ENCODE results near the gene DST.
"Not testable (repeated sequence)": the region's sequence is repeated elsewhere in the genome, so short reads cannot be mapped to it uniquely, and the experiment has no call there.

The DST gene

DNA sequence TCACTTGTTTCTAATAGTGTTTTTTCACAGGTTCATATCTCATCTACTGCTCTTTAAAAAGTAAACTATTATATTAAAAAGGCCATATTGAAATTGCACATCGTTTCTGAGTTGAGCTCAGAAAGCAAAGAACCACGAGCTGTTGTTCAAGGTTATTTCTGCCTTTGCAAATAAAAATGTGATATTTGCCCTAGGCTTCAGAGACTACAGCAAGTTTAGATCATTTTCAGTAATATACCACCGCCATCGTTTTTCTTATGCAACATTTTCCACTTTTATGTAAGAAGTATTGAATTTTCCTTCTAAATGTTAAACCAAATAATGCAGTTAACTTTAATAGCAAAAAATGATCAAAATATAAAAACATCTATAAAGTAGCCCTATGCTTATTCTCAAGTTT lies 71.1 kb downstream of the DST start:
- DNase-seq (ENCODE audit: low read depth, low spot score), result no peak

DNA sequence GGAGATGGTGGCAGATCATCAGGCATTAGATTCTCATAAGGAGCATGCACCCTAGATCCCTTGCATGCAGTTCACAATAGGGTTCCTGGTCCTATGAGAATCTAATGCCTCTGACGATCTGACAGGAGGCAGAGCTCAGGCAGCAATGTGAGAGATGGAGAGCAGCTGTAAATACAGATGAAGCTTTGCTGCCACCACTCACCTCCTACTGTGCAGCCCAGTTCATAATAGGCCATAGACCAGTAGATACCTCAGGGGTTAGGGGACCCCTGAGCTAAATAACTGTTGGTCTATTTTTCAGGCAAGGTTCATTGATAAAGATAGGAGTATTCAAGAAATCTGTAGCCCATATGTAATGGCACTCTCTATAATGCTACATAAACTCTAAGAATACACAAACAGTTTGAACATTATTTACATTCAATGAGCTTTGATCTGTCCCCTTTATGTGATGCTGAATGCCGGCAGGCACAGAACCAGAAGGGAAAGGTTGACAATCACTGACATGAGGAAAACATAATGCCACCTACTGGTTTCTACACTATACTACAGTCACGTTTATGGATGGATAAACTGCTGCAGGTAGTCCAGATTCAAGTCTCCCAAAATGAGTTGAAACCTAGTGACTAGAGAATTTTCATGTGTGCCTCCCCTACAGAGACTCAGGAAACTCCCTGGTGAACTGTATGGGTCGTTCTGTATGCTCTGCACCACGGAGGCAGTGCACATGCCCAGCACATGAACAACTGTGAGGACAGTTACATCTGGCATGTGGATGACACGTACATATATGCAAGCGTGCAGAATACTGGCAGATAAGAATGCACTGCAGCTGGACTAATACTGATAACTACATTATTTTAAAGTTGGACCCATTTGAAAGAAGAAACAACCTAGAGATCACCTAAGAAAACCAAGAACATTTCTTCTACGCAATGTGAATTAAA lies 72.0 kb downstream of the DST start:
- no peak for DNase-seq (ENCODE audit: low read depth, low spot score)

DNA sequence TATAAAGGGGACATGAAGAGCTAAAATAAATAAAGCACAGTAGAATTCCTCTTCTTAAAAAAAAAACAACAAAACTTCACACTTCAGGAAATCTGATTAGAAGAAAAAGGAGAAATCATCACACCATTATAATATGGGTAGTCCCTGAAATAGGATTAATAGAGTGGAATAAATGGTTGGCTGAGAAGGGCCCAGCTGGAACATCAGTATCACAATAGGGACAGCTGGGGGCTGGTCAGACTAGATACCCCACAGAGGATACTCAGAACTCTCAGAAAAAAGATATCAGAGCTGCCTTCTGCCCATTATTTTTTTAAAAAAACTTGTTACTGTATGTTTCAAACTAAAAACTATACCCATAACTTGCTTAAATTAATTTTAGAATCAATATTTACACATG lies 75.2 kb downstream of the DST start:
- DNase-seq (ENCODE audit: low read depth, low spot score), result no peak

DNA sequence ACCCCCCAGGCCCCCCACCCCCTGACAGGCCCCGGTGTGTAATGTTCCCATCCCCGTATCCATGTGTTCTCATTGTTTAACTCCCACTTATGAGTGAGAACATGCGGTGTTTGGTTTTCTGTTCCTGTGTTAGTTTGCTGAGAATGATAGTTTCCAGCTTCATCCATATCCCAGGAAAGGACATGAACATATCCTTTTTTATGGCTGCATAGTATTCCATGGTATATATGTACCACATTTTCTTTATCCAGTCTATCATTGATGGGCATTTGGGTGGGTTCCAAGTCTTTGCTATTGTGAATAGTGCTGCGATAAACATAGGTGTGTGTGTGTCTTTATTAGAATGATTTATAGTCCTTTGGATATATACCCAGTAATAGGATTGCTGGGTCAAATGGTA lies 80.0 kb downstream of the DST start:
- DNase-seq (ENCODE audit: low read depth, low spot score), result not testable (repeated sequence)

DNA sequence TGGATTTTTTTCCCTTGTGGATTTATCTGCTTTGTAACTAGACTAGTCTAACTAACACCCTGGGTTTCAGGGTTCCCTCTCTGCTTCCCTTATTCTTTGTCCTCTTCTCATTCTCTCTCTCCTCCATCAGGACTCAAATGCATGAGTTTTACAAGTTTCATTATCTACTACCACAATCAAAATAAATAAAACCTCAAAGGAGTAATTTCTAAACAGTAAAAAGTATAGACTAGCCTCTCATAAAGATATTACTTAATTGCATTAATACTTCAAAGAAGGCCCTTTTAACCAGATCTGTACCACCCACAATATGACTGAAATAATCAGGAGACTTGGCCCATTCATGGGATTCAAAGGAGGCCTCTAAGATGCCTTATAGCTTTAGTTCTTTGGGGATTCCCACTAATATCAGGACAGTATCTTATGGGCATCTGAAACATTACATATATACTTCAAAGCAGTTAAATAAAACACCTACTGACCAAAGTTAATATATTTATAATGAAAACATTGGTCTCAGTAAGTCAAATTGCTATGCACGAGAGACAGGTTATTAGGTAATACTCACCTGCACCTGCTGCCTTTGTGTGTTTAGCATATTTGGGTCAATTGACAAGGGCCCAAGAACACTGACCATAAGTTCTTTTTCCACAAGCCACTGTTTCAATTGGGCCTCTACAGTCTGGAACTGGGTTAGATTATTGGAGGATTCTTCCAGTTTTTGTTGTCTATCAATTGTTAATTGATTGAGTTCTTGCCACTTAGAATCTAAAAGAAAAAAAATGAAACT lies 85.7 kb downstream of the DST start:
- DNase-seq (ENCODE audit: low read depth, low spot score), result no peak

DNA sequence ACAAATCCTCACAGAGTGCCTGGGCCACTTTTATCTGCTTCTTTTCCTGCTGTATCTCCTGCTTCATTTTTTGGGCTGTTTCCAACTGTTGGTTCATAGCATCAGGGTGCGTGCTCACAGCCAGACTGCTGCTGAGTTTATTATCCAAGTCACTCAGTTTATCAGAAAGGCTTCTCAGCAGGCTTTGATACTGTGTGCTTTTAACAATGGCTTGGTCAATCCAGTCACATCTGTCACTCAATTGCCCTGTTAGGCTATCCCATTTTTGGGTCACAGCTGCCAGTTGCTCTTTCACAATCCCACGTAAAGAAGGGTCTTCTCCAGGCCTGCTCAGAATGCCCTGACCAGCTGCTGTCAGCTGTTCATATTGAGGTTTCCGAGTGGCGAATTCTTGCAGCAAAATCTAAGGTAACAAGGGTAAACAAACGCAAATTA lies 87.2 kb downstream of the DST start:
- DNase-seq (ENCODE audit: low read depth, low spot score), result no peak

DNA sequence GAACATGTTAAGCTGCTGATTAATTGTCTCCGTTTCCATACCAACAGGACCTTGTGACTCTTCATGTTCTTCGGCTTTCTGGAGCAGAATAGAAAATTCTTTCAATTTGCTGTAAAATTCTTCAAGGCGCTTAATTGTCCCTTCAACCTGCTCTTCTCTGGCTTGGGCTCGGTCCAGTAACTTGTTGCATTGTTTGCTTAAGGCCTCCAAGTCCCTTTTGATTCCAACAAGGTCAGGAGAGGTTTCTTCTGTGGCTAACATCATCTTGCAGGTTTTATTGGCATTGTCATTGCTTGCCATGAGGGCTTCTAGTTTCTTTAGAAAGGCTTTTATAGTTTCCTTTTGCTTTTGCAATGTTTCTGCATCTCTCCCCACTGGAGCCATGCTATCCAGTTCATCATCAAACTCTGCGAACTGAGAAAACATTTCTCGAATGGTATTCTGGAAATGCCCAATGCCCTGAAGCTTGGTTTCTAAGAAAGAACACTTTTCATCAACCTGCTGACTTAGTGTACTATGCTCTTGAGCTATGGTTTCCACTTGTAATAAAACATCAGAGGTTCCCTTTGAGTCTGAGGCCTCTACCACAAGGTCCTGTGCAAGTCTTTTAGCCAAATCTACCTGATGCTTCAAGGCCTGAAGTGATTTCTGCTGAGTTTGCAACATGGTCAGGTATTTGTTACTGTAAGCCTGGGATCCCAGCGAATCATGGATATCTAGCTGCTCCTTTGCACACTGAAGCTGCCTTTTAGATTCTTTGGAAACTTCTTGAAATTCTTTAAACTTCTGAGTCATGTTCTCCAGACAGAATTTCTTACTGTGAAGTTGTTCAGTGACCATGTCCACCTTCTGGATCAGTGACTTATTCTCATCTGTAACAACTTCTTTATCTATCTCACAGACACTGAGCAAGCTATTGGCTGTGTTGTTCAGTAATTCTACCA lies 90.2 kb downstream of the DST start:
- DNase-seq (ENCODE audit: low read depth, low spot score), result no peak

DNA sequence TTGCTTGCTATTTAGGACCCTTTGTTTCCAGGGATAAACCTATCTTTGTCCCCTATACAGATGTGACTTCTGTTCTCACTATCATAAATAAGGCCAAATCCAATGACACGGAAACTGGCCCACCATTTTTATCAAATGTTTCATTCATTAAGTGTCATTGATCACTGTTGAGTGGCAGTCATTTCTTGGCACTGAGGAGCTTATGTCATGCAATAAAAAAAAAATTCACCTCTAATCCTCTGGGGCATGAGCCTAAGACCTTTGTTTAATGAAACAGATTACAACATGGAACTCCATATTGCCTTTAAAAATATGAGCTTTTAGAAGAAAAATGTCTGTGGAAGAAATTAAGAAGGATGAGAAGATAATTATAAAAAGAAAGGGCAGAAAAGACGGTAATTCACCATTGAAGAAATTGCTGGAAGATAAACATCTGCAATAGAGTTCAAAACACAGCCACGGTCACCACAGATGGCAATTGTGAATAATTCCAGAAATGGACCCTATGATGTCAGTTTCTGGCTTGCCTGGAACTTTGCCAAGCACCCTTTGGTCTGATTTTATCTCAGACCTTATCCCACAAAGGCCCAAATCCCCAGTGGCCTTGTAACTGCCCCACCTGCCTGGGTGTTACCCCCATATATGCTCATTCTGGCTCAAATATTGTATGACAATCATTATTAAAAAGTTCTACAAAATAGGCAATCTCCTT lies 91.1 kb downstream of the DST start:
- DNase-seq (ENCODE audit: low read depth, low spot score), result no peak

DNA sequence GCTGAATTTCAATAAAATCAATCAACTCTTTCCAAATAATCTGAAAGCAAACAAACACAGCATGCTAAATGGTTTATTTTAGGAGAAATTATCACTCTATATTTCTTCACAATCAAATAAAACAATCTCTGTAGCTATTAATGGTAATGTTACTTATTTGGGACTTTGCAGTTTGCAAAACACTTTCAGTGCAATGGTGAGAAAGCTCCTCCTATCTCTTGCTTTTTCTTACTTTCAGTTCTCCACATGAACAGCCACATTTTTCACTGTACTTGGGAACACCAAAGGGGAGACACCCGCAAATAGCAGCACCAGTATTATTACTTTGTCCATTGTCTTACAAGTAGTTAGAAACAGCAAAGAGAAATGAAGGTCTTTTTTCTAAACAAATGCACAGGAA lies 92.4 kb downstream of the DST start:
- DNase-seq (ENCODE audit: low read depth, low spot score), result no peak

DNA sequence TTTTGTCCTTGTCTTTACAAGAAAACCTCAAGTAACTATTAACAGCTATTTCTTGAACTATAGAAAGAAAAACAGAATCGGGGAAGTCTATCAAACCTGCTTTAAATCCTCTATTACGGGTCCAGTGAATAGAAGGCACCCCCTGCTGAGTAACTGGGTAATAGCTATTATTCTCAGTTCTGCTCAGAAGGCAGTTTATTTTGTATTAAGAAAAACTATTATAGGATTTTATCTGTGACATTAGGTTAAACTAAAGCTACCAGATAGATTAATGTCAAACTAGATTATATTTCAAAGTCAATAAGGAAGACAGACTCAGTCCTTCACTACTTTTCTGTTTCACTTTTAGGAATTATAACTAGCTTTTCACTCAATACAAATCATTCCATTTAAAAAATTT lies 93.7 kb downstream of the DST start:
- no peak for DNase-seq (ENCODE audit: low read depth, low spot score)

DNA sequence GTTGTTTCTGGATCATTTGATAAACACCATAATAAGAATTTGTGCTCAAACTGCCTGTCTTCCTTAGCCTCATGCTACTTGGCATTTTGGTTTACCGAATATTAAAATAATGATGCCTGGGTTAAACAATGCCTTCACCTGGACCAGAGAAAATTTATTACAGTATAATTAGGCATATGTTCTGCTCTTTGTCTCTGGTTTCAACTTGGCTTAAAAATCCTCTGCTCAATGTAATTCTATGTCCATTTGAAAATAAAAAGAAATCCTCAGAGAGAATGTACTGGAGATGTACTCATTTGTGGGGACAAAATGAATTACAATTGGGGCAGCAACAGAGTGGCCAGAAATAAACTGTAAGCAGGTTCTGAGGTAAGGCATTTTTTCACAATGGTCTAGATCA lies 95.0 kb downstream of the DST start:
- no peak for DNase-seq (ENCODE audit: low read depth, low spot score)

DNA sequence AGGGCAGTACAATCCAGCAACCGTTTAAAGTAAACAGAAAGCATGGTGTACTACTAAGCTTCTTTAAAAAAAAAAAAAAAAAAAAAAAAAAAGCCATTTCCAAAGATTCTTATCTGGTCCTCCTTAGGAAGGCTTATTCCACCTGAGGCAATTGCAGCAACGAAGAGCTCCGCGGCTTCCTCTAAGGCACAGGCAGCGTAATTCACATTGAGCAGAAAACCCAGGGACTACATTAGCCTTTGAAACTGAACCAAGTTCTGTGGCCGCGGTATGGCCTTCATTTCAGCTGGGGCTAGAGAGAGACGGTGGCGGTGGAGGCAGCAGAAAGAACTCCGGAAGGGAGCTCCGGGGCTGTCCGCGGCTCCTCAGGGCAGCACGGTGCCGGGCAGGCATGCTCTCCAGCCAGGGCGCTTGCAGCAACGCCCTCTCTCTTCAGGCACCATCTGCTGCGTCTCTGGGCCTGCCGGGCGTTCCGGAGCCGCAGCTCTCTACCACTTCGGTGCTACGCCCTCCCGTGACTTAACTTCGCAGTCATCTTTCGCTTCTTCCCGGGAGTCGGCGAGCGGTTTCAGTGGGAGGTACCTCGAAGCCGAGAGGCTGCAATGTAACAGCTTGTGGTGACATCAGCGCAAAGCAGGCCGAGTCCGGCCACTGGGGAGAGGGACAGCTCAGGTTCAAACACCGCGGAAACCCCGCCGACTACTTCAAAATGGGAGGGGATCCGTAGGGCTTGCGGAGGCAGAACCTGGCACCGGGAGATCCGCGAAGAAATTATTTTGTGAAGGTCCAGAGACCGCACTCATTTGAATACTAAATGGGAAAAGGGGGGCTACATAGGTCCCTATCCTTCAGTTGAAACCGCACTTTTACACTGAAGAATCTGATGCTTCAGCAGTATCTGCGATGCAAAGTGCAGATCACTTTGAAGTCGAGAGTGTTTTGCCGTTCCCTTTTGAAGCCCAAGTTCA lies 100.0 kb downstream of the DST start:
- peak; percentile 87 for DNase-seq (ENCODE audit: low read depth, low spot score)

DNA sequence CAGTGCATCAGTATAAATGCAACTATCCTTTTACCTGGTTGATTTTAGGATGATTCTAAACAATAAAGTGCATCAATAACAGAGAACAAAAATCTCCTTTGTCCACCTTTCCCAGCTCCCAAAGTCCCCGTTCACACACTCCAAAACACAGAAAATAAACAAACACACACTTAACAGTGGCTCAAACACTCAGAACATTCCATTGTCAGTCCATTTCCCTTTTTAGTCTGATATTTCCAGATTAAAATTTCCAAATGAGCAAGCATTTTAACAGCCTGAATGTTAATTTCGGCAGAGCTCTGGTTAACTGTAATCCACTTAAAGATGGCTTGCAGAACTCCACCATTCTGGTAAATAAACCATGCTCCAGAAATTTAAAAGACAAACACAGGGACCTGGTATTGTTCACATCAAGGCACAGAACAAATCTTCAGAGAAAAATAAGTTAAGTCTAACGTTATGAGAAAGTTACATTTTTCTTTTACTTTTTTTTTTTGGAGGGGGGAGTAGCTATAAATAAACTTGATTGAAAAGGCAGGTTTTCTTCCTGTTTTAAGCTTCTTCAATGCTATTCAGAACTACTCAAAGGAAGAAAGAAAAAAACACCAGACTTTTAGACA lies 100.8 kb downstream of the DST start:
- no peak for DNase-seq (ENCODE audit: low read depth, low spot score)

DNA sequence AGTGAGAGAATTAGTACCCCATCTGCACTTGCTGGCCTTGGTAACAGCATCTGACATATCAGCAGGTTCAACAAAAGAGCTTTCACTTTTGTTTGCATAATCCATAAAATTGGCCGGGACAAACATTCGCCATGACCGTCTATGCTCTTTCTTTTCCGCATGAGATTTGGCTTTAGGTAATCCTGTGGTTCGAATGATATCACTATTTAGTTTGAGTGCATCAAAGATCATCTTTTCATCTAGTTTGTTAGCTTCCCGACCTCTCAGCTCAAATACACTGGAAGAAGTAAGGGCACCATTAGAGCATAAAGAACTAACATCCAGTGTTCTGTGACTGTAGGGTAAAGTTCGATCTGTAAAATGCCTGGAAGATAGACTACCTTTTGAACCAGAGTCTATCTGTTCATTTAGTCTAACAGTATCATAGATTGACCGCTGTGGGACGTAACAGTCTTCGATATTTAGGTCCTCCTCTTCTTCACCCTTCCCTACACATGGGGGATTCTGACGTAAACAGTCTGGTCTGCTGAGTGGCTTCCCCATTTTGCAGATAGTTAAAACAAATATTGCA lies 101.6 kb downstream of the DST start:
- DNase-seq (ENCODE audit: low read depth, low spot score), result no peak

DNA sequence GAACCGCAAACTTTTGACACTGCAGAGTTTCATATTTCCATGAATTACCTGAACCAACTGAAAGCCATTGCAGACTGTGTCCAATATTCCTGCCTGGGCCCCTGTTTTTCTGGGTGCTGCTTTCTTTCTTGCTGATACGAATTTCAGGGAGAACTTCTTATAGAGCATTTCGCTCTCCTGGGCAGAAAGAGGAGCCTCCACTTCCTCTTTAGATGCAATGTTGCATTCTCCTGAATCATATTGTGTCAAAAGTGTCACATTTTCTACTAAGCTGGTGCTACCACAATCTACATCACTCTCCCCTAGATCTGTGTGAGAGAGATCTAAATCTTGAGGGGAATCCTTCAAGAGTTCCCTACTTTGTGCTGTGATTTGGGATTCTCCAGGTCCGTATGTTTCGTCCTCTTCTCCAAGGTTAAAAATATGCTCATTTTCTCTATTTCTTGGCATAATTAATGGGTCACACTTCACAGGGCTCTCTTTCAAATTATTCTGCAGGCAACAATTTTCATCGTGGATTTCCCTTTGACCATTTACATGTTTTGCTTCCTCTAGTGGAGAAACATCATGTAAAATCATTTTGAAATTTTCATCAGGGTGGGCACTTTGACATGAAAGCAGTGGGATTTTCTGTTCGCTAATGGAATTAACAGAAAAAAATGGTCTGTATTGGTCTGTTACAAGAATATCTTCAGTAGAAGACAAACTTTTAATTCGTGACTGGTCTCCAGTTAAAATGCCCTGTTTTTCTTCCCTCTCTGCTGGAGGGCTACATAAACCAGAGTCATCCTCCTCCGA lies 102.3 kb downstream of the DST start:
- DNase-seq (ENCODE audit: low read depth, low spot score), result no peak

DNA sequence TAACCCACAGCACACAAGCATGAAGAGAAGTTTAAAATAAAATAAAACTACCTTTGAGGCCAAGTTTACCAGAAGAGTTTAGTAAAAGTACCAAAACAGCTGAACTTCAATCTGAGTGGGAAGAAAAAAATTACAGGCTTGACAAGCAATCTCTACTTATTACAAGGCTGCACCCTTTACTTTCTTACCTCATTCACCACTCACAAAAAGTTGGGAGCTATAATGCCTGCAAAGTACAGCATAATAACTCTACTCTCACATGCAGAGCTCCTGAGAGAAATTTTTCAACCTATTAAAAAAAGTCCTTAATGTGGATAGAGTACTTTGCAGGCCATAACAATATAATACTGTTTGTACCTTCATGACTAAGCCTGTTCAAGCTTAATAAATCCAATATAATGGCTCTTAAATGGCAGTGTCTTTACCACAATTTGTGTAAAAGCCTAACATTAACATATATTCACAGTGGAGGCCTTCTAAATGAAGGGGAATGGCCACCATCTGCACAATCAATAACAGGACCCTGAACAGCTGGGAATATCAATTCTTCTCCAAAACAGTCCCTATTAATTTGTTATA lies 103.1 kb downstream of the DST start:
- DNase-seq (ENCODE audit: low read depth, low spot score), result no peak

DNA sequence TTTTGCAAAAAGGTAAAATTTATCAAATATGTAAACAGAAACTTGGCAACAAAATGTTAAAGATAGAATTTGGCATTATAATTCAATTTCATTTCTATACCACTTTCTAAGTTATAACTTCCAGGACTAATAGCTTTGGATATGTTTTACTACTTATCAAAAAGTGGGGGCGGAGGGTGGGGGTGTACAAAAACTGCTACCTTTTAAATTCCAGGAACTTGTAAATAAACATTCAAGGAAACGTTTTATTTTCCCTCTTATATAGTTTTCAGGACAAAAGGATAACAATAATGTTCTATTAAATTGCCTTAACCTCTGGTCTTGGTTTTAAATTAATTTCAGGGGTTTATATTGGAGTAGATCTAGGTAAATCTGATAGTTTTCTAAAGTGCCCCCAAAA lies 103.8 kb downstream of the DST start:
- no peak for DNase-seq (ENCODE audit: low read depth, low spot score)

DNA sequence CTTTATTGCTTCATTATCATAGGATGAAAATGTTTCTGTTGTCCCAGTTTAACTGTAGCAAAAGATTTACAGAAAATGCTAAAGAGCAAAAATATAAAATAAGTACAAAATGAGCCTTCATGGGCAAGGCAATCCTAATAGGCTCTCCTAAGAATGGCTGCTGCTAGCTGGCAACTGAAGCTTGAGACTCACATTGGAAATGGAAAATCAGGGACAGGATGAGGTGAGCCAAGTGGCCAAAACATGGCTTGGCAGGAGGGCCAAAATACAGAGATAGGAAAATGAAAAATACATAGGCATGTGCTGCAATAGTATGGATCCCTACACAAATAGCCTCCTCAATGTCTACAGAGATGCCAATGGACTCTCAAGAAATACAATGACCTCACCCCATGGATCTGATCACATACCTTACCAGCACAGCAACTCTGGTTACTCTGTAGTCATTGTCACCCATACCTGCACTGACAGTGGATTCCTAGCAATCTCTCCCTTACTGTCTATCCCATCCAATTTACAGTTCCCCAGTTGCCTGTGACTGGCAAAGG lies 105.4 kb downstream of the DST start:
- no peak for DNase-seq (ENCODE audit: low read depth, low spot score)
